HG02840 (cell line): Measurements from ENCODE around the gene WDR55.
"Not testable (repeated sequence)": the region's sequence is repeated elsewhere in the genome, so short reads cannot be mapped to it uniquely, and the experiment has no call there.

ENCODE experiments used
- ATAC-seq: cut with Tn5 transposase; IDR thresholded peaks from one replicate; pipeline ENCODE4 v1.9.1; 2021; ENCODE audit warnings: mild to moderate bottlenecking, moderate library complexity, moderate number of reproducible peaks; ENCODE audit not compliant: unreplicated experiment, low FRiP score

The WDR55 gene

DNA sequence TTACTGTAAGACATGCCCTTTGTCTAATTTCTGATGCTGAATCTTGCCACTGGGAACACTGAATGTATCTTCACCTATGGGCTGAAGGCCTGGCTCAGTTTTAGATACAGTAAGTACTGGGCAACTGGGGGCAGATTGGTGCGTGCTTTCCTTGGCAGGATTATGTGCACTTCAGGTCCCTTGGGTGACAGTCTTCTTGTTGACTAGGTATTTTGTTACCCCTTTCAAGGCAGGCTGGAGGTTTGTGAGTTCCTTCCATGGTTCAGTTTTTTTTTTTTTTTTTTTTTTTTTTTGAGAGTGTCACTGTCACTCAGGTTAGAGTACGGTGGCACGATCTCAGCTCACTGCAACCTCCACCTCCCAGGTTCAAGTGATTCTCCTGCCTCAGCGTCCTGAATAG lies 43.1 kb downstream of the WDR55 start:
- no peak for ATAC-seq

DNA sequence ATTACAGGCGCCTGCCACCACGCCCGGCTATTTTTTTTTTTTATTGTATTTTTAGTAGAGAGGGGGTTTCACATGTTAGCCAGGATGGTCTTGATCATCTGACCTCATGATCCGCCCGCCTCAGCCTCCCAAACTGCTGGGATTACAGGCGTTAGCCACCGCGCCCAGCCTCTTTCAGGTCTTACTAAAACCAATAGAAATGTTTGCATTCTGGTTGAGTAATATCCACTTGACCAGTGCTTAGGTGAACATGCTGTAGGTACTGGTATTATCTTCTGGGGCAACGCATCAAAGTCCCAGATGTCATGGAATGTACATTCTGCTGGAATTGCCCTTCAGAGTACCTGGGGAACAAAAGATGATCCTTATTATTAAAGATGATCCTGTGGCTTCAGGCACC lies 44.1 kb downstream of the WDR55 start:
- ATAC-seq: not testable (repeated sequence)

DNA sequence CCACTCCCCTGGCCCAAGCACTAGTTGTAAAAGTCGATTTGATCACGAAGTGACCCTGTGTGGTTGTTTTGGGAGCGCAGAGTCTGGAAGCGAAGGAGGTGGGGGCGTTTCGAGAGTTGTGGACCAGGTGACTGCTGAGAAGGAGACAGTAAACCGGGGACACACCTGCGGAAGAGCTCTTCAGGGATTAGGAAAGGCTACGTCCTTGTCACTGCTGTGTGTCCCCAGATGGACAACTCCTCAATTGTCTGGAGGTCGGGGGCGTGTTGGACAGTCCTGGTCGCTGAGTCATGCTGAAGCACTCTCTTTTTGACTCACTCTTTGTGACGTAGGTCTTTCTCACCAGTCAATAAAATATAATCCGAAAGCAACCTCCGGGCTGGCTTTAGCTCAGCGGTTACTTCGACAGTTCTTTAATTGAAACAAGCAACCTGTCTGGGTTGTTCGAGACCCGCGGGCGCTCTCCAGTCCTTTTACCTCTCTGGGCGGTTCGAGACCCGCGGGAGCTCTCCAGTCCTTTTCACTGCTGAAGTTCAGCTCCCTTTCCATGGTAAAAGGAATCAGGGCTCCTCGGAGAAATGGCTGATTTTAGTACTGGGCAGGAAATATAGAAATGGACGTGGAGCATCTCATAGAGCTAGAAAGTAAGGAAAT lies 46.3 kb downstream of the WDR55 start:
- peak; percentile 89 for ATAC-seq

DNA sequence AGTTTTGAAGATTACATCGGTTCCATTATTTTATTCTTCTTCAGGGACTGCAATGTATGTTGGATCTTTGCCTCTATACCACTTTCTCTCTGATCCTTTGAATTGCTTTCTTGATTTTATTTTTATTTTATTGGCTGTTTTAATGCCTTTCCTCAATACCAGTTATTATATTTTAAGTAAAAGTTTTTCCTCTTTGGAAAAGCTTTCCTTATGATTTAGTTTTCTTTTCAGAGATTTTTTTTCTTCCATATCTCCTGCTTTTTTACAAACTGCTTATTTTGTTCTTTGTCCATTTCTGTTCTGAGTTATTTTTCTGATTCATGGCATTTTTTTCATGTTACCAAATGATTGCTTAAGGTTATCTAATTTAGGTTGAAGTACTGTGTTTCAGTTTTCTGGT lies 47.1 kb downstream of the WDR55 start:
- ATAC-seq: no peak

DNA sequence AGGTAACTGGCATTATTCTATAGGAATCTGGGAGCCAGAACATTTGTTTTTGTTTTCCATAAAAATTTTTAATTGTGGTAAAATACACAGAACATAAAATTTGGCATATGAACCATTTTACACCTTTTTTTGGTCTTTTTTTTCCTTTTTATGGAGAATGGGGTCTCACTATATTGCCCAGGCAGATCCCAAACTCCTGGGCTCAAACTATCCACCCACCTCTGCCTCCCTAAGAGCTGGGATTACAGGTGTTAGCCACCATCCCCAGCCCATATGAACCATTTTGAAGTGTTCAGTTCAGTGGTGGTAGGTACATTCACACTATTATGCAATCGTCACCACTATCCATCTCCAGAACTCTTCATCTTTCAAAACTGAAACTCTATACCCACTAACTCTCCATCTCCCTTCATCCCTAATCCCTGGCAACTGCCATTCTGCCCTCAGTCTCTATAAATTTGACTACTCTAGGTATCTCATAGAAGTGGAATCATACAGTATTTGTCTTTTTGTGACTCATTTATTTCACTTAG lies 48.9 kb downstream of the WDR55 start:
- no peak for ATAC-seq

DNA sequence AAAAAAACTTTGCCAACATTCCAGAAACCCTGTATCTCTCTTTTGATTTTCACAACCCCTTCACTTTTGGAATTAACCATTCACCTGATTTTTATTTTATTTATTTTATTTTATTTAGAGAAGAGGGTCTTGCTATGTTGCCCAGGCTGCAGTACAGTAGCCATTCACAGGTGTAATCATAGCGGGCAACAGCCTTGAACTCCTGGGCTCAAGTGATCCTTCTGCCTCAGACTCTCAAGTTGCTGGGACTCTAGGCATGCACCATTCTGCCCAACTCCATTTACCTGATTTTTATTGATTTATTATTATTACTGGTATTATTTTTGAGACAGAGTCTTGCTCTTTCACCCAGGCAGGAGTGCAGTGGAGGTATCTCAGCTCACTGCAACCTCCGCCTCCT lies 51.5 kb downstream of the WDR55 start:
- not testable (repeated sequence) for ATAC-seq

DNA sequence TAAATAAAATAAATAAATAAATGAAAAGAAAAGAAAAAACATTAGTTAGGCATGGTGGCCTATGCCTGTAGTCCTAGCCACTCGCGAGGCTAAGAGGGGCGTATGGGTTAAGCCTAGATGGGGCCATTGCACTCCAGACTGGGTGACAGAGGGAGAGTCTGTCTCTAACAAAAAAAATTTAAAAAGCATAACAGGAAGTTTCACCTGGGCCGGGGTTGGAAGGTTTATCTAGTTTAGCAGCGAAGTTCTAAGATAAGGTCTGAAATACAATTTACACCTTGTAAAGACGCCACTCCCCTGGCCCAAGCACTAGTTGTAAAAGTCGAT lies 53.5 kb downstream of the WDR55 start:
- no peak for ATAC-seq

DNA sequence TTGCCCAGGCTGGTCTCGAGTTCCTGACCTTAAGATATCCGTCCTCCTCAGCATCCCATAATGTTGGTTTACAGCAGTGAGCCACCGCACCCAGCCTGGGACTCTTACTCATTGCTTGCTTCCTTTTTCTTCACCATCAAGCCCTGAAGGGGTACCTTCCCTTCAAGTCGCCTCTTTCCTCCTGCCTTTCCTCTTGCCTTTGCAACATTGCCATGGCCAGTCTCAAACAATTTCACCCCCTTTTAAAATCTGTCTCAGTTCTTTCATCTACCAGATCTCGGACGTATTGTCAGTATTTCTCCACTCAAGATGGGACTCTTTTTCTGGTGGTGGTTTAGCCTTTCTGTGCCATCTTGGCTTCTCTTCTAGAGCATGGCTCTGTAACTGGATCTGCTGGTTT lies 56.0 kb downstream of the WDR55 start:
- not testable (repeated sequence) for ATAC-seq

DNA sequence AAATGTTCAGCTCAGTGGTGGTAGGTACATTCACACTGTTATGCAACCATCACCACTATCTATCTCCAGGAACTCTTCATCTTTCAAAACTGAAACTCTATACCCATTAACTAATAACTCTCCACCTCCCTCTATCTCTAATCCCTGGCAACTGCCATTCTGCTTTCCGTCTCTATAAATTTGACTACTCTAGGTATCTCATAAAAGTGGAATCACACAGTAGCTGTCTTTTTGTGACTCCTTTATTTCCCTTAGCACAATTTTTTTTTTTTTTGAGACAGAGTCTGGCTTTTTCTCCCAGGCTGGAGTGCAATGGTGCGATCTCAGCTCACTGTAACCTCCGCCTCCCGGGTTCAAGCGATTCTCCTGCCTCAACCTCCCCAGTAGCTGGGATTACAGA lies 56.7 kb downstream of the WDR55 start:
- ATAC-seq: not testable (repeated sequence)
